ENCODE results near the gene FOXO1.
A peak's percentile ranks its signal among the peaks of the same experiment; 100 is the strongest.

Gene FOXO1

DNA sequence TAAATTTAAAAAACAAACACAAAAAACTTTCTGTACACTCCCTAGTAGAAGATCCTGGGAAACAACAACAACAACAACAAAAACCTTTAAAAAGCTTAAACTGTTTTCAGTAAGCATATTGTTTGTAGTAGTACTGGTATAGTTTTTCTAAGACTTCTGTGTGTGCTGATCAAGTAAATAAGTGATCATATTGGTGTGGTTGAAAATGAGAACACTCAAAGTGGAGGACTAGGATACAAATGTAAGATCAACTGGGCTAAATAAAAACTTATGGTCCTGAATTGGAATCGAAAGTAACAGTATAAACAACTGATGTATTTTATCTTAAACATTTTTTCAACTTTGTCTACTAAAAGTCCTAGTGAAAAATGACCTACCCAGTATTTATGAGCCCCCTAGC, 135.5 kb downstream of the FOXO1 start:
- no peaks in the 10 kb centered on the region for H3K27me3 Mint-ChIP-seq
- no peak for DNase-seq
- H3K4me1 Mint-ChIP-seq (ENCODE audit: low read depth), result peaks cover 26% of the 10 kb centered on the region
- peaks cover 6% of the 10 kb centered on the region for H3K9me3 Mint-ChIP-seq
- H3K27ac Mint-ChIP-seq, result peak overlapping the region; percentile 55
- H3K36me3 Mint-ChIP-seq (ENCODE audit: low read depth), result peaks cover 6% of the 10 kb centered on the region
- H3K4me3 Mint-ChIP-seq, result no peak overlapping the region

DNA sequence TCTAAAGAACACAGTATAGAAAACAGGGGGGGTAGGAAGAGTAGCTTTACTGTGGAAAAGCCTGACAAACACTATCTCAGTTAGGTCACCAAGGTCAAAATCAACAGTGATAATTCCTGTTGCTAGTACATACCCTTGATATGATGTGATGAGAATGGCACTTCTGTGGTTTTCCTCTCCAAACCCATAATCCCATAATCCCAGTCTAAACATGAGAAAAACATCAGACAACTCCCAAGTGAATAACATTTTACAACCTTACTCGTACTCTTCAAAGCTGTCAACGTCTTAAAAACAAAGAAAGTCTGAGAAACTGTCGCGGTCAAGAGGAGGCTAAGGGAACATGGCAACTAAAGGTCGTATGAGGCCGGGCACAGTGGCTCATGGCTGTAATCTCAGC, 137.6 kb downstream of the FOXO1 start:
- Mint-ChIP-seq H3K4me3 (no peak overlapping the region), H3K36me3 (ENCODE audit: low read depth) (peaks cover 6% of the 10 kb centered on the region), H3K4me1 (ENCODE audit: low read depth) (peaks cover 31% of the 10 kb centered on the region), H3K9me3 (peaks cover 6% of the 10 kb centered on the region), H3K27ac (no peak overlapping the region), H3K27me3 (no peaks in the 10 kb centered on the region)
- no peak for DNase-seq

DNA sequence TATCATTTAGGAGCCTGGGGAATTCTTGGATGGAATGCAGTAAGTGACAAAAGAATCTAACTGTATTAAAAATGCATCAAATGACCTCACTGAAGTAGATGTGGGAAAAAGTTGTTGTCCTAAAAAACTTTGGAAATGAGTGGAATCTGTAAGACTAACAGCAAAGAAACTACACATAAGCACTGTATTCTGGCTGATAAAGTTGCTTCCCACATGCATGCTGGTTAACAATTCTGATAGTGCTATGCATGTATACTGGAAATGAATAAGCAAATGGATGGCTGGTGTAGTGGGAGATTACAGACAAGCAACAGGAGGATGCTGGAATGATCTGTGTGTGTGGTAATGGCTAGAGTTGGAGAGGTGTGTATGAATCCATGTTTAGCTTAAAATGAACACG, 138.5 kb downstream of the FOXO1 start:
- no peak for DNase-seq
- Mint-ChIP-seq H3K36me3 (ENCODE audit: low read depth) (peaks cover 6% of the 10 kb centered on the region), H3K27me3 (no peaks in the 10 kb centered on the region), H3K9me3 (peaks cover 6% of the 10 kb centered on the region), H3K27ac (no peak overlapping the region), H3K4me3 (no peak overlapping the region), H3K4me1 (ENCODE audit: low read depth) (peaks cover 31% of the 10 kb centered on the region)

DNA sequence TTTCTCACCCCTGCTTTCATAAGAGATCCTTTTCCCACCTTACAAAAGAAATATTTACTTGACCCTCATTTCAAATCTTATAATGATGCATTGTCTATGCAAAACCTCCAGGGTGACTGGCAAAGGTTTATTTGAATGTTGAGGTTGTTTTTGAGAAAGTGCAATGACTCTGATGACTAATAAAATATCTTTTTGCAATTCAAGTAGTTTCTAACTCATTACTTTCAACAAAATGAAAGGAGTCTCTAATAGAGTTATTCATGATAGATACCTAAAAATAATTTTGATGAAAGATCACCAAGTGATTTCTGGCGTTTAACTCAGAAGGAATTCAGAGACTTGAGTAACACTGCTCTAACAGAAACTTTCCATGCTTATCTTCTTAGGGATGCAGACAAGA, 144.2 kb downstream of the FOXO1 start:
- Mint-ChIP-seq H3K4me3 (peak overlapping the region; percentile 1), H3K27me3 (no peaks in the 10 kb centered on the region), H3K4me1 (ENCODE audit: low read depth) (peaks cover 60% of the 10 kb centered on the region), H3K27ac (peak overlapping the region; percentile 48), H3K9me3 (no peaks in the 10 kb centered on the region), H3K36me3 (ENCODE audit: low read depth) (no peaks in the 10 kb centered on the region)
- no peak for DNase-seq

GRCh38 chr13:40520916-40521315, 145.5 kb downstream of the FOXO1 start:
- Mint-ChIP-seq H3K9me3 (peaks cover under 1% of the 10 kb centered on the region), H3K27me3 (no peaks in the 10 kb centered on the region), H3K4me3 (no peak overlapping the region), H3K4me1 (ENCODE audit: low read depth) (peaks cover 74% of the 10 kb centered on the region), H3K27ac (peak overlapping the region; percentile 6), H3K36me3 (ENCODE audit: low read depth) (no peaks in the 10 kb centered on the region)
- no peak for DNase-seq

GRCh38 chr13:40519637-40520036, 146.8 kb downstream of the FOXO1 start:
- no peak overlapping the region for H3K4me3 Mint-ChIP-seq
- no peaks in the 10 kb centered on the region for H3K27me3 Mint-ChIP-seq
- no peaks in the 10 kb centered on the region for H3K36me3 Mint-ChIP-seq (ENCODE audit: low read depth)
- DNase-seq, result no peak
- H3K27ac Mint-ChIP-seq, result peak overlapping the region; percentile 79
- peaks cover 3% of the 10 kb centered on the region for H3K9me3 Mint-ChIP-seq
- peaks cover 76% of the 10 kb centered on the region for H3K4me1 Mint-ChIP-seq (ENCODE audit: low read depth)

- H3K36me3 Mint-ChIP-seq (ENCODE audit: low read depth), result no peaks in the 10 kb centered on the region
- H3K4me1 Mint-ChIP-seq (ENCODE audit: low read depth), result peaks cover 85% of the 10 kb centered on the region
- no peaks in the 10 kb centered on the region for H3K27me3 Mint-ChIP-seq
- H3K4me3 Mint-ChIP-seq, result peak overlapping the region; percentile 63
- peak; percentile 78 for DNase-seq
- H3K27ac Mint-ChIP-seq, result peak overlapping the region; percentile 96
- peaks cover 3% of the 10 kb centered on the region for H3K9me3 Mint-ChIP-seq
These were observed 148.0 kb downstream of the FOXO1 start for GRCh38 chr13:40518481-40518882.

DNA sequence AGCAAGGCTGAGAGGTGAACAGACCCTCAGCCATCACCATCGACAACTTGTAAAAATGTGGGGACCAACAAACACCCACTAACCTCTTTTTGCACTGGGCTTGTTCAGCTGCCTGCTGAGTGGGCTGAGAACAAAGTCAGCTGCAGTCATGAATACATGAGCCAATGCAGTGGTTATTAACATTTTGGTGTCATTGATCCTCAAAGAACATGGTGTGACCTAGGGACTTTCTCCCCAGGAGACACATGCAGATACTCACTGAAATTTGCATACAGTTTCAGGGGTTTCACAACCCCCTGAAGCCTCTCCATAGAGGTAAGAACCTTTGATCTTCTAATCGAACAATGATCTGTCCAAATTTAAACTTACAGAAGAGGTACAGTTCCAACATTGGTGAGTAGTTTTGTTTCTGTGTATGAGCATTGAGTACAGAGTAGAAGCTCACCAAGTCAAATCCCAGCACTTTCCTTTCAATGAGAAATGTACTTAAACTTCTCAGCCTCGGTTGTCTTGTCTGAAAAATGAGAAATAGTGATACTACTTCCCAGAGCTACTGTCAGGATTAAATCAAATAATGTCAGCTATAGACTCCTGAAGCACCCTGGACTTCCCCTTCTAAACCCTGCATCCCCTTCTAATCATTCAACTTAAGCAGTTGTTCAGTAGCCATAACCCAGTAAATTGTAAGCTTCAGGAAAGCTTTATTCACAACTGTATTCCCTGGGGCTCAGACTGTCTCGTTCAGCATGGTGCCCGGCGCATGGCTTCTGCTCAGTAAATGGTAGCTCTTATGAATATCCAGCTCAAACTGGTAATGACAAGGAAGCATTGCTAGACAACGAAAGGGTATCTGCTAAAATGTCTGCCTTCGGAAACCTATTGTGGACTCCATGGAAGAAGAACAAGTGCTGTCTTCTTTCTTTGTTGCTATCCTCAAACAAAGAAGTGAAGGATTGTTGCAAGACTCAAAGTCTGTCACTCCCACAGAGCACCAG, 148.7 kb downstream of the FOXO1 start:
- Mint-ChIP-seq H3K27ac (peak overlapping the region; percentile 96), H3K36me3 (ENCODE audit: low read depth) (no peaks in the 10 kb centered on the region), H3K4me3 (peak overlapping the region; percentile 63), H3K27me3 (no peaks in the 10 kb centered on the region), H3K4me1 (ENCODE audit: low read depth) (peaks cover 91% of the 10 kb centered on the region), H3K9me3 (peaks cover 3% of the 10 kb centered on the region)
- DNase-seq, result peak; percentile 59

- DNase-seq, result no peak
- H3K9me3 Mint-ChIP-seq, result peaks cover 5% of the 10 kb centered on the region
- H3K27me3 Mint-ChIP-seq, result no peaks in the 10 kb centered on the region
- no peak overlapping the region for H3K27ac Mint-ChIP-seq
- H3K4me1 Mint-ChIP-seq (ENCODE audit: low read depth), result peaks cover 83% of the 10 kb centered on the region
- H3K4me3 Mint-ChIP-seq, result no peak overlapping the region
- H3K36me3 Mint-ChIP-seq (ENCODE audit: low read depth), result no peaks in the 10 kb centered on the region
These were observed 150.7 kb downstream of the FOXO1 start for GRCh38 chr13:40515702-40516101.

GRCh38 chr13:40514802-40515201, 151.6 kb downstream of the FOXO1 start:
- H3K9me3 Mint-ChIP-seq, result peaks cover 6% of the 10 kb centered on the region
- peak overlapping the region; percentile 15 for H3K27ac Mint-ChIP-seq
- no peak for DNase-seq
- no peaks in the 10 kb centered on the region for H3K36me3 Mint-ChIP-seq (ENCODE audit: low read depth)
- H3K4me3 Mint-ChIP-seq, result no peak overlapping the region
- peaks cover 77% of the 10 kb centered on the region for H3K4me1 Mint-ChIP-seq (ENCODE audit: low read depth)
- no peaks in the 10 kb centered on the region for H3K27me3 Mint-ChIP-seq

DNA sequence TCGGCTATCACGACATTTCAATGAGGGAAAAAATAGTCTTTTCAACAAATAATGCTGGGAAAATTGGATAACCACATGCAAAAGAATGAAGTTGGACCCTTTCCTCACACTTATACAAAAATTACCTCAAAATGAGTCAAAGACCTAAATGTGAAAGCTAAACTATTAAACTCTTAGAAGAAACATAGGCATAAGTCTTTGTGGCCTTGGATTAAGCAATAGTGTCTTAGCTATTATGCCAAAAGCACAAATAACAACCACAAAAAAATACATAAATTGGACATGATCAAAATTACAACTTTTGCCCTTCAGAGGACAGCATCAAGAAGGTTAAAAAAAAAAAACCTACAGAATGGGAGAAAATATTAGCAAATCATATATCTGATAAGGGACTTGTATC, 156.6 kb downstream of the FOXO1 start:
- Mint-ChIP-seq H3K27me3 (no peaks in the 10 kb centered on the region), H3K9me3 (peaks cover 3% of the 10 kb centered on the region), H3K36me3 (ENCODE audit: low read depth) (no peaks in the 10 kb centered on the region), H3K4me1 (ENCODE audit: low read depth) (peaks cover 79% of the 10 kb centered on the region), H3K4me3 (no peak overlapping the region), H3K27ac (no peak overlapping the region)
- no peak for DNase-seq

- Mint-ChIP-seq H3K4me3 (no peak overlapping the region), H3K36me3 (ENCODE audit: low read depth) (no peaks in the 10 kb centered on the region), H3K27me3 (no peaks in the 10 kb centered on the region), H3K9me3 (peaks cover 3% of the 10 kb centered on the region), H3K27ac (no peak overlapping the region), H3K4me1 (ENCODE audit: low read depth) (peaks cover 73% of the 10 kb centered on the region)
- no peak for DNase-seq
These were observed 157.6 kb downstream of the FOXO1 start for GRCh38 chr13:40508767-40509342.

DNA sequence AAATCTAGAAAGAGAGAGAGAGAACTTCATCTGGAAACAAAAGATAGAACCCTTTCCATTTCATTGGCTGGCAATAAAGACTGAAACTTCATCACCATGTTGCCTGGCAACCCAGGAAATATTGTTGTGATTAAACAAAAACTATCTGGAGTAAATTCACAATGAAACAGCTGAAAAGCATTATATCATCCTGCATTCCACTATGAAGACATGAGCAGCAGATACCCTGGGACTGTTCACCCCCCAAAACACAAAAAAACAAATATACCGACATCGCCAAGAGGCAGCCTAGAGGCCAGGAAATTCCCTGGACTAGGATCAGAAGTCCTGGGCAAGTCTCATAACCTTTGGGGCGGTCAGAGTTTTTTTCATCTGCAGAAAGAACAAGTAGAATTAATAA, 158.3 kb downstream of the FOXO1 start:
- no peaks in the 10 kb centered on the region for H3K36me3 Mint-ChIP-seq (ENCODE audit: low read depth)
- no peaks in the 10 kb centered on the region for H3K27me3 Mint-ChIP-seq
- peaks cover 66% of the 10 kb centered on the region for H3K4me1 Mint-ChIP-seq (ENCODE audit: low read depth)
- peak overlapping the region; percentile 42 for H3K27ac Mint-ChIP-seq
- DNase-seq, result no peak
- no peak overlapping the region for H3K4me3 Mint-ChIP-seq
- peaks cover 3% of the 10 kb centered on the region for H3K9me3 Mint-ChIP-seq

- H3K4me3 Mint-ChIP-seq, result no peak overlapping the region
These were observed 159.6 kb downstream of the FOXO1 start for GRCh38 chr13:40506592-40507446.

More at GRCh38 chr13:40506592-40507446, 159.6 kb downstream of the FOXO1 start:
- Mint-ChIP-seq H3K4me1 (ENCODE audit: low read depth) (peaks cover 55% of the 10 kb centered on the region), H3K9me3 (peaks cover 3% of the 10 kb centered on the region), H3K27me3 (no peaks in the 10 kb centered on the region), H3K36me3 (ENCODE audit: low read depth) (no peaks in the 10 kb centered on the region), H3K27ac (no peak overlapping the region)
- DNase-seq, result no peak

Data from activated T-cell treated with anti-CD3 and anti-CD28 coated beads, Interleukin-2, amount 50 U/mL, for 24 hours (primary cell).